ENCODE data around the gene ITPKC.
"Not testable (repeated sequence)": the region's sequence is repeated elsewhere in the genome, so short reads cannot be mapped to it uniquely, and the experiment has no call there.

Gene ITPKC

GRCh38 chr19:40724855-40725254, 7.9 kb downstream of the ITPKC start:
- no peak overlapping the region for H3K27ac ChIP-seq
- H3K79me2 ChIP-seq (ENCODE audit: insufficient read depth, low read depth): no peaks in the 10 kb centered on the region
- H3K27me3 ChIP-seq (ENCODE audit: insufficient read depth, low read depth): no peaks in the 10 kb centered on the region
- no peaks in the 10 kb centered on the region for H4K20me1 ChIP-seq (ENCODE audit: insufficient read depth)
- H3K9ac ChIP-seq: no peak overlapping the region
- H3K4me1 ChIP-seq (ENCODE audit: low read depth, poor library complexity, severe bottlenecking): peaks cover 9% of the 10 kb centered on the region
- no peak overlapping the region for H3K4me3 ChIP-seq (IDR thresholded peaks at IDR 0.05; ENCODE audit: insufficient read depth, low read depth, low read length)
- H2AFZ ChIP-seq (ENCODE audit: low read depth): no peak overlapping the region
- TF ChIP-seq CTCF (conservative IDR thresholded peaks at IDR 0.05; ENCODE audit: low read depth, low read length): no peak
- H3K4me2 ChIP-seq: no peak overlapping the region
- H3K36me3 ChIP-seq (ENCODE audit: insufficient read depth): no peaks in the 10 kb centered on the region

GRCh38 chr19:40726279-40726678, 9.4 kb downstream of the ITPKC start:
- Histone ChIP-seq H3K4me2 (no peak overlapping the region), H2AFZ (ENCODE audit: low read depth) (no peak overlapping the region), H3K27ac (no peak overlapping the region), H3K4me3 (IDR thresholded peaks at IDR 0.05; ENCODE audit: insufficient read depth, low read depth, low read length) (no peak overlapping the region), H4K20me1 (ENCODE audit: insufficient read depth) (no peaks in the 10 kb centered on the region), H3K79me2 (ENCODE audit: insufficient read depth, low read depth) (no peaks in the 10 kb centered on the region), H3K36me3 (ENCODE audit: insufficient read depth) (no peaks in the 10 kb centered on the region), H3K27me3 (ENCODE audit: insufficient read depth, low read depth) (no peaks in the 10 kb centered on the region), H3K4me1 (ENCODE audit: low read depth, poor library complexity, severe bottlenecking) (no peaks in the 10 kb centered on the region), H3K9ac (no peak overlapping the region)
- no peak for TF ChIP-seq CTCF (conservative IDR thresholded peaks at IDR 0.05; ENCODE audit: low read depth, low read length)

- not testable (repeated sequence) for H2AFZ ChIP-seq (ENCODE audit: low read depth); H3K36me3 ChIP-seq (ENCODE audit: insufficient read depth); H4K20me1 ChIP-seq (ENCODE audit: insufficient read depth); H3K27ac ChIP-seq; H3K4me1 ChIP-seq (ENCODE audit: low read depth, poor library complexity, severe bottlenecking); H3K4me2 ChIP-seq; H3K79me2 ChIP-seq (ENCODE audit: insufficient read depth, low read depth); H3K9ac ChIP-seq; H3K4me3 ChIP-seq (IDR thresholded peaks at IDR 0.05; ENCODE audit: insufficient read depth, low read depth, low read length); H3K27me3 ChIP-seq (ENCODE audit: insufficient read depth, low read depth)
These were observed 13.2 kb downstream of the ITPKC start for GRCh38 chr19:40730065-40730464.

- H3K79me2 ChIP-seq (ENCODE audit: insufficient read depth, low read depth); H3K9ac ChIP-seq; H3K27ac ChIP-seq; H3K4me3 ChIP-seq (IDR thresholded peaks at IDR 0.05; ENCODE audit: insufficient read depth, low read depth, low read length); H4K20me1 ChIP-seq (ENCODE audit: insufficient read depth); H3K4me2 ChIP-seq; H3K4me1 ChIP-seq (ENCODE audit: low read depth, poor library complexity, severe bottlenecking); H3K27me3 ChIP-seq (ENCODE audit: insufficient read depth, low read depth); H3K36me3 ChIP-seq (ENCODE audit: insufficient read depth); H2AFZ ChIP-seq (ENCODE audit: low read depth): not testable (repeated sequence)
These were observed 15.4 kb downstream of the ITPKC start for GRCh38 chr19:40732304-40732703.

GRCh38 chr19:40733149-40733548, 16.2 kb downstream of the ITPKC start:
- Histone ChIP-seq H4K20me1 (ENCODE audit: insufficient read depth) (no peaks in the 10 kb centered on the region), H3K4me3 (IDR thresholded peaks at IDR 0.05; ENCODE audit: insufficient read depth, low read depth, low read length) (no peak overlapping the region), H3K79me2 (ENCODE audit: insufficient read depth, low read depth) (no peaks in the 10 kb centered on the region), H3K27ac (no peak overlapping the region), H3K9ac (no peak overlapping the region), H2AFZ (ENCODE audit: low read depth) (no peak overlapping the region), H3K4me1 (ENCODE audit: low read depth, poor library complexity, severe bottlenecking) (no peaks in the 10 kb centered on the region), H3K4me2 (no peak overlapping the region), H3K36me3 (ENCODE audit: insufficient read depth) (no peaks in the 10 kb centered on the region), H3K27me3 (ENCODE audit: insufficient read depth, low read depth) (no peaks in the 10 kb centered on the region)
- TF ChIP-seq CTCF (conservative IDR thresholded peaks at IDR 0.05; ENCODE audit: low read depth, low read length): no peak
